HepG2 (cell line): ENCODE data around the gene PAK1IP1. TPM values are rescaled to one million over a fixed set of nuclear protein-coding genes. Genes with fewer than 3 reads are reported as not detected.
A peak's percentile ranks its signal among the peaks of the same experiment; 100 is the strongest.

Experiments
- ATAC-seq: fragments of 200-7000 bp; cut with Tn5 transposase; 3 replicates; pipeline ENCODE4 v1.9.1; 2020; ENCODE audit warnings: mild to moderate bottlenecking, moderate library complexity
- BruUV-seq: library from RNA; stranded (reverse); fragments of 400-500 nt; replicated peaks from 2 replicates; lab custom pipeline; 2021; lab: Mats Ljungman, UMichigan
- CTCF ChIA-PET: fragments of 300-600 bp; formaldehyde crosslinking; extraction: SDS; loops from one replicate; lab custom pipeline; 2021; ENCODE audit warnings: low total read pairs, inconsistent platforms, low intra/inter-chr PET ratio; lab: Yijun Ruan, JAX
- POLR2A ChIA-PET: fragments of 350-600 bp; sonication (Branson Sonifier 250); formaldehyde crosslinking; loops from one replicate; lab custom pipeline; 2020; ENCODE audit warnings: antibody characterized with exemption, inconsistent platforms; lab: Yijun Ruan, JAX
- DNase-seq: peaks from one replicate; pipeline ENCODE4 v3.0.0-alpha.2; 2015; ENCODE audit warnings: low spot score
- FAIRE-seq: peaks from 3 replicates; lab custom pipeline; 2011; peaks lifted over from hg19 to GRCh38; lab: Jason Lieb, UNC
- H2AFZ ChIP-seq: one replicate; pipeline ENCODE4 v1.6.1; 2011; ENCODE audit warnings: low read length, inconsistent platforms
- H3K27ac ChIP-seq: fragments of 300-600 bp; 3 replicates; pipeline ENCODE4 v1.8.0; 2011; ENCODE audit warnings: mixed run types, mild to moderate bottlenecking, mixed read lengths, low read length, inconsistent platforms; ENCODE audit not compliant: insufficient read depth; ENCODE audit errors: extremely low read length
- H3K27me3 ChIP-seq, 2 experiments: fragments of 200-600 bp in 1 of 2; 2 replicates in 1 of 2; 3 replicates in 1 of 2; pipeline versions ENCODE4 v1.6.0 to v1.8.0; 2011; ENCODE audit warnings: low read length in 2 of 2, mild to moderate bottlenecking in 2 of 2, moderate library complexity in 2 of 2, inconsistent platforms in 1 of 2; ENCODE audit not compliant: insufficient read depth in 2 of 2, control insufficient read depth in 1 of 2
- H3K36me3 ChIP-seq, 2 experiments: fragments of 200-600 bp in 1 of 2; replicated peaks in 1 of 2; 2 replicates in 1 of 2; 3 replicates in 1 of 2; pipeline versions ENCODE4 v1.5.1 to v1.8.0; 2011; ENCODE audit warnings: low read length in 2 of 2, inconsistent platforms in 1 of 2; ENCODE audit not compliant: insufficient read depth in 2 of 2, control insufficient read depth in 1 of 2
- H3K4me1 ChIP-seq: 2 replicates; pipeline ENCODE4 v1.5.1; 2012; ENCODE audit warnings: low read length, inconsistent platforms; ENCODE audit not compliant: insufficient read depth
- H3K4me2 ChIP-seq: 2 replicates; pipeline ENCODE4 v1.6.0; 2011; ENCODE audit warnings: low read depth, low read length, inconsistent platforms
- H3K4me3 ChIP-seq, 3 experiments: fragments of 200-600 bp in 1 of 3; sonication (generic), shearing (Covaris generic) in 1 of 3; replicated peaks in 1 of 3; 2 replicates each; pipeline ENCODE4 v1.5.1; 2011 to 2016; ENCODE audit warnings: low read length in 3 of 3, inconsistent platforms in 2 of 3, low read depth in 2 of 3, mild to moderate bottlenecking in 2 of 3, control low read depth in 1 of 3, mixed read lengths in 1 of 3; ENCODE audit not compliant: insufficient read depth in 1 of 3
- H3K79me2 ChIP-seq: one replicate; pipeline ENCODE4 v1.6.1; 2011; ENCODE audit warnings: low read length, inconsistent platforms; ENCODE audit not compliant: insufficient read depth
- H3K9ac ChIP-seq: 2 replicates; pipeline ENCODE4 v1.6.0; 2011; ENCODE audit warnings: mild to moderate bottlenecking, low read depth, low read length, inconsistent platforms; ENCODE audit not compliant: insufficient read depth
- H3K9me3 ChIP-seq: 2 replicates; pipeline ENCODE4 v1.5.1; 2012; ENCODE audit warnings: mild to moderate bottlenecking, low read length
- H4K20me1 ChIP-seq: 2 replicates; pipeline ENCODE4 v1.6.0; 2011; ENCODE audit warnings: inconsistent platforms, mild to moderate bottlenecking, low read length, moderate library complexity; ENCODE audit not compliant: insufficient read depth
- BRCA1 ChIP-seq: sonication (generic); formaldehyde crosslinking; IDR thresholded peaks from 2 replicates; pipeline ENCODE4 v1.4.0; 2020; ENCODE audit warnings: missing genetic modification reagents
- CREBL2 ChIP-seq: sonication (generic); formaldehyde crosslinking; IDR thresholded peaks from 2 replicates; pipeline ENCODE4 v1.8.1; 2023; ENCODE audit warnings: missing genetic modification reagents, mild to moderate bottlenecking, borderline replicate concordance
- KLF12 ChIP-seq: sonication (generic); formaldehyde crosslinking; IDR thresholded peaks from 2 replicates; pipeline ENCODE4 v1.4.0; 2020; ENCODE audit warnings: missing genetic modification reagents, borderline replicate concordance
- LCORL ChIP-seq, 2 experiments: fragments of 450-650 bp in 1 of 2; sonication (generic) in 1 of 2; formaldehyde crosslinking in 1 of 2; IDR thresholded peaks; 2 replicates each; pipeline versions ENCODE4 v1.5.0 to v1.6.1; 2017 to 2020; ENCODE audit warnings: antibody characterized with exemption in 1 of 2, missing genetic modification reagents in 1 of 2
- MAF1 ChIP-seq: sonication (generic); formaldehyde crosslinking; IDR thresholded peaks from 2 replicates; pipeline ENCODE4 v1.5.0; 2020; ENCODE audit warnings: missing genetic modification reagents, borderline replicate concordance
- MED13 ChIP-seq: sonication (generic); formaldehyde crosslinking; IDR thresholded peaks from 2 replicates; pipeline ENCODE4 v1.5.0; 2020; ENCODE audit warnings: missing genetic modification reagents
- MTF2 ChIP-seq: sonication (generic); formaldehyde crosslinking; IDR thresholded peaks from 2 replicates; pipeline ENCODE4 v1.5.0; 2020; ENCODE audit warnings: missing genetic modification reagents, borderline replicate concordance
- NCOA1 ChIP-seq: sonication (generic); formaldehyde crosslinking; IDR thresholded peaks from 2 replicates; pipeline ENCODE4 v1.9.0; 2021; ENCODE audit warnings: missing genetic modification reagents
- PAX8 ChIP-seq: sonication (generic); formaldehyde crosslinking; IDR thresholded peaks from 2 replicates; pipeline ENCODE4 v1.8.0; 2022; ENCODE audit warnings: mild to moderate bottlenecking, missing genetic modification reagents, borderline replicate concordance
- RAD21 ChIP-seq: fragments of 450-650 bp; formaldehyde crosslinking; IDR thresholded peaks from 2 replicates; pipeline ENCODE4 v1.5.0; 2020; ENCODE audit warnings: mild to moderate bottlenecking
- RFXANK ChIP-seq: IDR thresholded peaks from 2 replicates; pipeline ENCODE4 v1.6.1; 2016
- SPEN ChIP-seq: sonication (generic); formaldehyde crosslinking; IDR thresholded peaks from 2 replicates; pipeline ENCODE4 v1.5.1; 2020; ENCODE audit warnings: low read depth, mild to moderate bottlenecking, missing genetic modification reagents
- TEF ChIP-seq: sonication (generic); formaldehyde crosslinking; IDR thresholded peaks from 2 replicates; pipeline ENCODE4 v1.5.0; 2020; ENCODE audit warnings: missing genetic modification reagents
- YEATS4 ChIP-seq: sonication (generic); formaldehyde crosslinking; IDR thresholded peaks from 2 replicates; pipeline ENCODE4 v1.4.0; 2020; ENCODE audit warnings: missing genetic modification reagents, borderline replicate concordance
- ZMYM4 ChIP-seq: sonication (generic); formaldehyde crosslinking; IDR thresholded peaks from 2 replicates; pipeline ENCODE4 v1.8.1; 2023; ENCODE audit warnings: mild to moderate bottlenecking, missing genetic modification reagents
- ZNF12 ChIP-seq: sonication (generic); formaldehyde crosslinking; IDR thresholded peaks from 2 replicates; pipeline ENCODE4 v1.5.0; 2020; ENCODE audit warnings: missing genetic modification reagents
- ZNF33B ChIP-seq: sonication (generic); formaldehyde crosslinking; IDR thresholded peaks from 2 replicates; pipeline ENCODE4 v1.5.1; 2020; ENCODE audit warnings: mild to moderate bottlenecking, missing genetic modification reagents
- ZNF451 ChIP-seq: sonication (generic); formaldehyde crosslinking; IDR thresholded peaks from 2 replicates; pipeline ENCODE4 v1.5.0; 2020; ENCODE audit warnings: mild to moderate bottlenecking, missing genetic modification reagents
- ZNF788 ChIP-seq: sonication (generic); formaldehyde crosslinking; IDR thresholded peaks from 2 replicates; pipeline ENCODE4 v1.5.0; 2020; ENCODE audit warnings: mild to moderate bottlenecking, missing genetic modification reagents, borderline replicate concordance
- ZNF883 ChIP-seq: sonication (generic); formaldehyde crosslinking; IDR thresholded peaks from 2 replicates; pipeline ENCODE4 v1.5.1; 2020; ENCODE audit warnings: mild to moderate bottlenecking, missing genetic modification reagents; ENCODE audit errors: not compliant biosample characterization
- ZNF891 ChIP-seq: sonication (generic); formaldehyde crosslinking; IDR thresholded peaks from 2 replicates; pipeline ENCODE4 v1.5.0; 2020; ENCODE audit warnings: mild to moderate bottlenecking, missing genetic modification reagents
- WGBS: methylation state at CpG from one replicate; pipeline ENCODE4 v1.1.6; 2017; ENCODE audit warnings: low lambda C conversion rate; 5-methylcytosine and 5-hydroxymethylcytosine counted together
- in situ Hi-C: cut with HindIII; loops from 2 replicates; pipeline ENCODE4 v1.10.0; 2017; ENCODE audit warnings: low pct_unique_long_range_greater_than_20kb; ENCODE audit not compliant: extremely low pct_ligation_motif_present
- intact Hi-C: fragments of 100-400 bp; cut with micrococcal nuclease; formaldehyde crosslinking; loops from one replicate; pipeline ENCODE4 v1.10.0; 2022; ENCODE audit not compliant: unreplicated experiment
- polyA plus RNA-seq, 8 experiments: library from polyadenylated mRNA; depleted of rRNA in 3 of 8; stranded (reverse) in 7 of 8; unstranded in 1 of 8; fragments of >200 nt; fragmentation: Illumina TruSeq in 4 of 8; extraction: Trizol in 4 of 8; gene quantifications; 2 replicates each; pipeline versions ENCODE4 v1.2.1 to v1.2.3, GENCODE V29; 2011 to 2016; ENCODE audit warnings: low read depth in 4 of 8, missing spikeins in 1 of 8, mixed read lengths in 1 of 8; ENCODE audit not compliant: insufficient read depth in 1 of 8
- total RNA-seq, 5 experiments: library from RNA; depleted of rRNA; stranded (reverse); fragments of >200 nt; fragmentation: Illumina TruSeq; extraction: Trizol; gene quantifications; 2 replicates each; pipeline ENCODE4 v1.2.3, GENCODE V29; 2016; ENCODE audit warnings: low read depth in 1 of 5
- TF ChIP-seq, protein P1 (sequence below): sonication (generic); formaldehyde crosslinking; IDR thresholded peaks from 2 replicates; pipeline ENCODE4 v1.8.0; 2022; ENCODE audit warnings: mild to moderate bottlenecking, missing genetic modification reagents, moderate library complexity

The PAK1IP1 gene
- total and polyA plus RNA-seq, 2 of the 13 experiments (the other 11 are each of a cell fraction or from before 2014, with no cell fraction given): 23.4 to 66.2 TPM

GRCh38 chr6:10719964-10720264 is 25.1 kb downstream of the PAK1IP1 start:
- H3K4me1 ChIP-seq: peaks cover 27% of the 10 kb centered on the region
- H3K27me3 ChIP-seq: no peaks in the 10 kb centered on the region
- H3K27ac ChIP-seq: peak overlapping the region; percentile 95
- 34% methylated on average over 17 of the region's 21 CpGs for WGBS
- H3K9me3 ChIP-seq: peaks cover 15% of the 10 kb centered on the region
- H2AFZ ChIP-seq: no peak overlapping the region
- ChIA-PET POLR2A (interaction anchor here (0.7 to 6.6 kb wide), 10 partner anchors 9 to 242 kb away, joined by 3 to 332 read pairs (median 23); partner anchors contain the start of genes C6orf52, PAK1IP1 and TMEM14B), CTCF (no interaction called here)
- peak overlapping the region; percentile 75 for H3K4me2 ChIP-seq
- in situ Hi-C loops: no loop called here
- H3K9ac ChIP-seq: peak overlapping the region; percentile 83
- peak overlapping the region; percentile 56 to 76 (median 70) for H3K4me3 ChIP-seq
- no peaks in the 10 kb centered on the region for H4K20me1 ChIP-seq
- intact Hi-C loops: no loop called here
- no TSS peak for BruUV-seq
- H3K36me3 ChIP-seq: peaks cover 3% of the 10 kb centered on the region in 2 experiments; a peak in 4 of 5 replicates
- peaks cover 18% of the 10 kb centered on the region for H3K79me2 ChIP-seq
- no peak for ATAC-seq
- no peak for FAIRE-seq
- DNase-seq: no peak
- TF ChIP-seq YEATS4: no peak
- TF ChIP-seq RAD21 (CRISPR knock-in tag): peak; percentile 30; the same call in 1 of the 2 replicates
- 0 out of 2 replicates have a peak, but pooled peaks have one; percentile 54 for TF ChIP-seq ZNF451 (CRISPR knock-in tag)
- no peak for TF ChIP-seq MED13
- 0 out of 2 replicates have a peak, but pooled peaks have one; percentile 25 for TF ChIP-seq SPEN (CRISPR knock-in tag)
- TF ChIP-seq MTF2 (CRISPR knock-in tag): peak; percentile 87; the same call in 1 of the 2 replicates
- 0 out of 2 replicates have a peak, but pooled peaks have one; percentile 60 for TF ChIP-seq CREBL2
- peak; percentile 43; the same call in 1 of the 2 replicates for TF ChIP-seq ZNF788
- TF ChIP-seq RFXANK (CRISPR knock-in tag): no peak
- peak; percentile 61 for TF ChIP-seq ZNF883
- TF ChIP-seq BRCA1 (CRISPR knock-in tag): no peak
- TF ChIP-seq NCOA1 (CRISPR knock-in tag): 0 out of 2 replicates have a peak, but pooled peaks have one; percentile 78
- TF ChIP-seq ZMYM4 (CRISPR knock-in tag): peak; percentile 8; the same call in 1 of the 2 replicates
- TF ChIP-seq LCORL (IDR thresholded peaks at IDR 0.05): no peak
- TF ChIP-seq LCORL (CRISPR knock-in tag; IDR thresholded peaks at IDR 0.05): peak; percentile 72
- TF ChIP-seq KLF12 (CRISPR knock-in tag): no peak
- TF ChIP-seq MAF1 (CRISPR knock-in tag): no peak
- 0 out of 2 replicates have a peak, but pooled peaks have one; percentile 5 for TF ChIP-seq ZNF891 (CRISPR knock-in tag)
- TF ChIP-seq, protein P1, sequence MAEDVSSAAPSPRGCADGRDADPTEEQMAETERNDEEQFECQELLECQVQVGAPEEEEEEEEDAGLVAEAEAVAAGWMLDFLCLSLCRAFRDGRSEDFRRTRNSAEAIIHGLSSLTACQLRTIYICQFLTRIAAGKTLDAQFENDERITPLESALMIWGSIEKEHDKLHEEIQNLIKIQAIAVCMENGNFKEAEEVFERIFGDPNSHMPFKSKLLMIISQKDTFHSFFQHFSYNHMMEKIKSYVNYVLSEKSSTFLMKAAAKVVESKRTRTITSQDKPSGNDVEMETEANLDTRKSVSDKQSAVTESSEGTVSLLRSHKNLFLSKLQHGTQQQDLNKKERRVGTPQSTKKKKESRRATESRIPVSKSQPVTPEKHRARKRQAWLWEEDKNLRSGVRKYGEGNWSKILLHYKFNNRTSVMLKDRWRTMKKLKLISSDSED: no peak
- TF ChIP-seq ZNF12 (CRISPR knock-in tag): no peak
- 0 out of 2 replicates have a peak, but pooled peaks have one; percentile 21 for TF ChIP-seq TEF
- 0 out of 2 replicates have a peak, but pooled peaks have one; percentile 13 for TF ChIP-seq PAX8 (CRISPR knock-in tag)
- TF ChIP-seq ZNF33B (CRISPR knock-in tag): 0 out of 2 replicates have a peak, but pooled peaks have one; percentile 58
